Right lobe of liver (tissue), 4 donors: ENCODE measurements around the gene FAM78A.

Source experiments
- POLR2A ChIP-seq: fragments of 450-650 bp; IDR thresholded peaks from one replicate; pipeline ENCODE4 v1.6.1; 2017; ENCODE audit warnings: antibody characterized with exemption, mild to moderate bottlenecking
- TF ChIP-seq, protein P1 (sequence below), 4 donors: fragments of 200-600 bp in 3 of 4; fragments of 450-650 bp in 1 of 4; IDR thresholded peaks; one replicate each; pipeline versions ENCODE4 v1.5.1 to v1.8.0; 2016 to 2022; ENCODE audit warnings: antibody characterized with exemption in 4 of 4, mild to moderate bottlenecking in 2 of 4
- donor health status: DM: no; HTN: no; CAD: no.
- donor health status: DM: no; HTN: no; CAD: no.
- donor health status: DM: no; HTN: yes; CAD: no.

DNA sequence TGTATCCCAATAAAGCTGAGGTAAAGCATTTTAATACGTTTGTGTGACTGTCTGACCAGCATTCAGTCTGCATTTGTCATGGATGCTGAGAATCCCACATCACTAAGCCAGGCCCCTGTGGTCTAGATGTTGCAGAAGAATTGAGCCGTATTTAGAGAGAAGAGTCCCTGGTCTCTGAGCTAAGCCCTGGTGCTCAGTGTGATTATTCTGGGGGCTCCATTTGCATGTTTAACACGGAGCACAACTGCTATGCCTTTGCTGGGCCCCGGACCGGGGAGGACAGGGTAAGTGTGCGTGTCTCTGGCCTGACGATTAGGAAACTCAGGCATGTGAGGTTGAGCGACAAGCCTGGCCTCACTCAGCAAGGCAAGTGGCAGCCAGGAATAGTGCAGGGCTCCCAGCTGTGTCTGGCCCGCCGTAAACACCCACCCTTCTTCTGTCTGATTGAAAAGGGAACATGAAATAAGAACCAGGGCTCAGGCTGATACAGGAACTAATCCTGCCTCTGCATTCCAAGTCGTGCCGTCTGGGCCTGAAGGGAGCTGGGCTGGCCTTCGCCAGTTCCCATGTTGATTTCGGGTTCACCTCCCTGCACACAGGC lies 22.3 kb downstream of the FAM78A start:
- TF ChIP-seq POLR2A: no peak
- TF ChIP-seq, protein P1, sequence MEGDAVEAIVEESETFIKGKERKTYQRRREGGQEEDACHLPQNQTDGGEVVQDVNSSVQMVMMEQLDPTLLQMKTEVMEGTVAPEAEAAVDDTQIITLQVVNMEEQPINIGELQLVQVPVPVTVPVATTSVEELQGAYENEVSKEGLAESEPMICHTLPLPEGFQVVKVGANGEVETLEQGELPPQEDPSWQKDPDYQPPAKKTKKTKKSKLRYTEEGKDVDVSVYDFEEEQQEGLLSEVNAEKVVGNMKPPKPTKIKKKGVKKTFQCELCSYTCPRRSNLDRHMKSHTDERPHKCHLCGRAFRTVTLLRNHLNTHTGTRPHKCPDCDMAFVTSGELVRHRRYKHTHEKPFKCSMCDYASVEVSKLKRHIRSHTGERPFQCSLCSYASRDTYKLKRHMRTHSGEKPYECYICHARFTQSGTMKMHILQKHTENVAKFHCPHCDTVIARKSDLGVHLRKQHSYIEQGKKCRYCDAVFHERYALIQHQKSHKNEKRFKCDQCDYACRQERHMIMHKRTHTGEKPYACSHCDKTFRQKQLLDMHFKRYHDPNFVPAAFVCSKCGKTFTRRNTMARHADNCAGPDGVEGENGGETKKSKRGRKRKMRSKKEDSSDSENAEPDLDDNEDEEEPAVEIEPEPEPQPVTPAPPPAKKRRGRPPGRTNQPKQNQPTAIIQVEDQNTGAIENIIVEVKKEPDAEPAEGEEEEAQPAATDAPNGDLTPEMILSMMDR (IDR thresholded peaks at IDR 0.05): no peak
